Ramos (cell line): ENCODE results near the gene RRP7A.
"Not testable (repeated sequence)": the region's sequence is repeated elsewhere in the genome, so short reads cannot be mapped to it uniquely, and the experiment has no call there.

Experiments used
- in situ Hi-C: fragments of 300-500 bp; cut with MboI; formaldehyde crosslinking; loops from one replicate; pipeline ENCODE4 v1.14.3; 2022; ENCODE audit warnings: low sequenced_read_pairs; ENCODE audit not compliant: unreplicated experiment

RRP7A gene, protein sequence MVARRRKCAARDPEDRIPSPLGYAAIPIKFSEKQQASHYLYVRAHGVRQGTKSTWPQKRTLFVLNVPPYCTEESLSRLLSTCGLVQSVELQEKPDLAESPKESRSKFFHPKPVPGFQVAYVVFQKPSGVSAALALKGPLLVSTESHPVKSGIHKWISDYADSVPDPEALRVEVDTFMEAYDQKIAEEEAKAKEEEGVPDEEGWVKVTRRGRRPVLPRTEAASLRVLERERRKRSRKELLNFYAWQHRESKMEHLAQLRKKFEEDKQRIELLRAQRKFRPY

DNA sequence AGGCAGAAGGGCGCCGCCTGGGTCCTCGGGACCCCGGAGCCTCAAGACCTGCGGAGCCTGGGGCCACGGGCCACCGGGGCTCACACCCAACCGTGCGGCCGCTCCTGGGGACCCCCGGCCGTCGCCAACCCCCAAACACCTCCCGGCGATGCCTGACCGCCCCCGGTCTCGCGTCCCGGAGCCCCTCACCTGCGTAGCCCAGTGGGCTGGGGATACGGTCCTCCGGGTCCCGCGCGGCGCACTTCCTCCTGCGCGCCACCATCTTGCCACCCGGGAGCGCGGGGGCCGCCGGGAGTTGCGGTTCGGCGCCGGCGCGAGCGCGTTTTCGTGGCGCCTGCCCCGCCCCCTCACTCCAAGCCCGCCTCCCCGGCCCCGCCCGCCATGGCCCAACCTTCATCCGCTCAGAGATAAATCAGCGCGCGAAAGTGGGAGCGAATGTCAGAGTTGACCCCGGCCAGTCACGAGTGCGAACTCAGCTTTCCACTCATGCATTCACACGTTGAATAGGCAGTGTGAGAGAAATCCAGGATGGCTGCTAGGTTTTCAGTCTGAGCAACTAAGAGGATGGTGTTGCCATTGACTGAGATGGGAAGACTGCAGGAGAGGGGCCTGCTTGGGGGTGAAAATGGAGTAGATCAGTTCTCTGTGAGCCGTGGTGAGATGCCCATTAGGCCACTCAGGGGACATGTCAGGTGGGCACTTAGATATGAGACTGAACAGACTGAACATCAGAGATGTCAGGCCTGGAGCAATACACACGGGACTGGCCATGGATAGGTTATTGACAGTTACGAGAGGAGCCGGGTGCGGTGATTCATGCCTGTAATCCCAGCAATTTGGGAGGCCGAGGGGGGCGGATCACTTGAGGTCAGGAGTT is at the start of gene RRP7A:
Gene RRP7A (minus strand): TSS at position 272 of the 877 bp plus-strand sequence. CDS start 10 bp downstream, at position 262.
- in situ Hi-C loops: loop anchor here (5.0 kb wide), 1 partner anchor 43 kb away; no protein-coding TSS in a partner anchor

DNA sequence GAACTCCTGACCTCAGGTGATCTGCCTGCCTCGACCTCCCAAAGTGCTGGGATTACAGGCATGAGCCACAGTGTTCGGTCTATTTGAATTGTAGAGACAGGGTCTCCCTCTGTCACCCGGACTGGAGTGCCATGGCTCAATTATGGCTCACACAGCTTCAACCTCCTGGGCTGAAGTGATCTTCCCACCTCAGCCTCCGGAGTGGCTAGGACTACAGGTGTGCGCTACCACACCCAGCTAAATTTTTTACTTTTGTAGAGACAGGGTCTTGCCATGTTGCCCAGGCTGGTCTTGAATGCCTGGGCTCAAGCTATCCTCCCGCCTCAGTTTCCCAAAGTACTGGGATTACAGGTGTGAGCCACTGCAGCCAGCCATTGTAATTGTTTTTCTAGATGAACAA is 48.4 kb upstream of the RRP7A start:
- in situ Hi-C loops: not testable (repeated sequence)

DNA sequence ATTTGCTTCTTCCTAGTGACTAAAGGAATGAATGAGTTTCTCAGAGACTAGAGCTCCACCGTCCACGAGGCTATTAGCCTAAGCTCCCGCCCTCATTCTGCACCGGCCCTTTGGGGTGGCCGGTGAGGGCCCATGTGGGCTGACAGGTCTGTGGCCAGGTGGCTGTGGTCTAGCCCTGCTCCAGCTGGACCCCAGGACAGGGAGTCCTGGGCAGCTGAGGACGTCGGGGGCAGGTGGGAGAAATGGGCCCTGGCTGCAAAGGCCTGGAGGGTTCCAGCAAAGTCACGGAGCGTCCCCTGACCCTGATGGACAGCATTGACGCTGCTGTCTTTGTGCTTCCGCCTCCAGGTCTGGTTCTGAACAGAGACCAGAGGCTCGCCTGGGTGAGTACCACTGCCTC is 46.4 kb upstream of the RRP7A start:
- in situ Hi-C loops: no loop called here

DNA sequence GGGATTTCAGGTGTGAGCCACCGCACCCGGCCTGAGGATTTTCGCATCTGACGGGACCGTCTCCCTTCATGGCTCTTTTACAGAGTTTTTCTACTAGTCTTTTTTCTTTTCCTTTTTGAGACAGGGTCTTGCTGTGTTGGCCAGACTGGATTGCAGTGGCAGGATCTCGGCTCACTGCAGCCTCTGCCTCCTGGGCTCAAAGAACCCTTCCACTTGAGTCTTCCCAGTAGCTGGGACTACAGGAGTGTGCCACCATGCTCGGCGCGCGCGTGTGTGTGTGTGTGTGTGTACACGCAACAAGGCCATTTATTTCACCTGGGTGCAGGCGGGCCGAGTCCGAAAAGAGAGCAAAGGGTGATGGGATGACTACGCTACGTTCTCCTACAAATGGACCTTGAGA is 45.1 kb upstream of the RRP7A start:
- in situ Hi-C loops: loop anchor here (5.0 kb wide), 1 partner anchor 42 kb away; no protein-coding TSS in a partner anchor

DNA sequence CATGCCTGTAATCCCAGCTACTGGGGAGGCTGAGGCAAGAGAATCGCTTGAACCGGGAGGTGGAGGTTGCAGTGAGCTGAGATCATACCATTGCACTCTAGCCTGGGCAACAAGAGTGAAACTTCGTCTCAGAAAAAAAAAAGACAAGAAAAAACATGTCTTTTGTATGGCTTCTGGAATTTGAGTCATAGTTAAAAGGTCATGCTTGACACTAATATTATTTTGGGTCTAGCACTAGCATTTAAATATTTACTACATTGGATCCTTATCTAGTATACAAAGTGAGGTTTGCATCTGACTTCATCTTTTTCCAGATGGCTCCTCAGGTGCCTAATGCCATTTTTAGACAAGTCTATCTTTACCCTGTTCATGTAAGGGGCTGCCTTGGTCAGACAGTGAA is 44.3 kb upstream of the RRP7A start:
- in situ Hi-C loops: loop anchor here (5.0 kb wide), 1 partner anchor 42 kb away; no protein-coding TSS in a partner anchor

DNA sequence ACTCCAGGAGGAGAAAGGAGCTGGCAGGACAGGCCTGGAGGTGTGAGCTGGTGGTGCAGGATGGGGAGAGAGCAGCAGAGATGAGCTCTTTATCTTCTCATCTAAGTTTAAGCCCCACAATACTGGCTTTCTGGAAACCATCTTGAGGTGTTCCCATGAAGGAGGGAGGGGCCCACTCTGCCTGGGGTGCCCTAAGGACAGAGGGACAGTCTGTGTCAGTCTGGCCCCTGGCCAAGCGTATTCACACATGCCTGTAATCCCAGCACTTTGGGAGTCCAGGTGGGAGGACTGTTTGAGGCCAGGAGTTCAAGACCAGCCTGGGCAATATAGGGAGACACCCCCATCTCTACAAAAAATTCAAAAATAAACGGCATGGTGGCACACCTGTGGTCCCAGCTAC is 43.1 kb upstream of the RRP7A start:
- in situ Hi-C loops: loop anchor here (5.0 kb wide), 1 partner anchor 40 kb away; no protein-coding TSS in a partner anchor

DNA sequence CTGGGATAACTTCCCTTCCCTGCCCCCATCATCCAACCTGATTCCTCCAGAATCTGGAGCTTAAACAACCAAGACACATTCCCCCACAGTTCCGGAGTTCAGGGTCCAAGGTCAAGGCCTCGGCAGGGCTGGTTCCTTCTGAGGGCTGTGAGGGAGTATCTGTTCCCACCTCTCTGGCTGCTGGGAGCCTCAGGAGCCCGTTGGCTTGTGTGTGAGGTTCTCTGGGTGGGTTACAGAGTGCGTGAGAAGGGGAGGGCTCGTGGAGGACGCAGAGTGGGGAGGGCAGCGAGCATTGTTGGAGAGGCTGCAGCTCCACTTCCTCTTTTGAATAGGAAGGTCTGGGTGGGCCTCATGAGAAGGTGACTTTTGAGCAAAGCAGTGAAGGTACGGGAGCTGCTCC is 42.7 kb upstream of the RRP7A start:
- in situ Hi-C loops: loop anchor here (5.0 kb wide), 1 partner anchor 40 kb away; no protein-coding TSS in a partner anchor

DNA sequence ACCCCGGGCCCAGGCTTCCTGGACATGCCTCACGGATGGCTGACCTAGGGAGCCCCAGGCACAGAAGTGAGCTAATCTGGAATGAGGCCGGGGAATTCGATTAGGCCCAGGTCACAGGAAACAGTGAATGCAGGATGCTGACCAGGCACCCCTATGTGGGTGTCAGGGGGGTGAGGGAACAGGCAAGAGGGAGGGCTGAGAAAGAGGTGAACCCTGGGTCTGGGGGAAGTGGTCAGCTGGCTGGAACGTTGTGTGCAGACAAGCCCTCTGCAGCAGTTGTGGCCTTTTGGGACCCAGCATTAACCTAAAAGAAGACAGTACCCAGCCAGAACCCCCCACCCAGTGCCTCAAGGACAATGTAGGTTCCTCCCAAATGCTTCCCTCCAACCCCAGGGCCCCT is 42.3 kb upstream of the RRP7A start:
- in situ Hi-C loops: loop anchor here (5.0 kb wide), 1 partner anchor 40 kb away; no protein-coding TSS in a partner anchor

DNA sequence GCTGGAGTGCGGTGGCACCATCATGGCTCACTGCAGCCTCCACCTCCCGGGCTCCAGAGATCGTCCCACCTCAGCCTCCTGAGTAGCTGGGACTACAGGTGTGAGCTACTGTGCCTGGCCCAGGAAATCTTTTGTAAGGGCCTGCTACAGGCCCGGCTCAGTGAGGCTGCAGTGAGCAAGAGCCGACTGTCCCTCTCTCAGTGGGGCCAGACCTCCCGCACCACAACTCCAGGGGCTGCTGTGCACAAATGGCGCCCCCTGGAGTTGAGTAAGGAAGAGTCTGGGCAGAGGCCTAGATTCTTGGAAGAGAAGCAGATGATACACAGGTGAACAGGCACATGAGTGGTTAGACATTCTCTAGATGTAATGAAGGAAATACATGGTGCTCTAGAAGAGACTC is 41.2 kb upstream of the RRP7A start:
- in situ Hi-C loops: loop anchor here (5.0 kb wide), 1 partner anchor 38 kb away; no protein-coding TSS in a partner anchor

DNA sequence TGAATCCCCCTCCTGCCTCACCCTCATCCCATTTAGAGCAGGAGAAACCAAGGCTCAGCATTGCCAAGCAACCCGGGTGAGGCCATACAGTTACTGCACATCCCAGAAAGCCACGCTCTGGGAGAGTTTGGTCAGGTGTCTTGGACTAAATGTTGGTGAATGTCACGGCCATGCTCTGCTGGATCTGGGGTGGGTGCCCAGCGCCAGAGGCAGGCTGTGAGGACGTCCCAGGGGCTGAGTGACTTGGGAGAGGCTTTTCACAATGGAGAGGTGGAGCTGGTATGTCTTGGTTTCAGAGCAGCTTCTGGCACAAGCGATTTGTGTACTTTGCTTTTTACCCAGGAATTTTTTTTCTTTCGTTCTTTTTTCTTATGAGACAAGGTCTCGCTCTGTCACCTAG is 40.8 kb upstream of the RRP7A start:
- in situ Hi-C loops: loop anchor here (5.0 kb wide), 1 partner anchor 38 kb away; no protein-coding TSS in a partner anchor

DNA sequence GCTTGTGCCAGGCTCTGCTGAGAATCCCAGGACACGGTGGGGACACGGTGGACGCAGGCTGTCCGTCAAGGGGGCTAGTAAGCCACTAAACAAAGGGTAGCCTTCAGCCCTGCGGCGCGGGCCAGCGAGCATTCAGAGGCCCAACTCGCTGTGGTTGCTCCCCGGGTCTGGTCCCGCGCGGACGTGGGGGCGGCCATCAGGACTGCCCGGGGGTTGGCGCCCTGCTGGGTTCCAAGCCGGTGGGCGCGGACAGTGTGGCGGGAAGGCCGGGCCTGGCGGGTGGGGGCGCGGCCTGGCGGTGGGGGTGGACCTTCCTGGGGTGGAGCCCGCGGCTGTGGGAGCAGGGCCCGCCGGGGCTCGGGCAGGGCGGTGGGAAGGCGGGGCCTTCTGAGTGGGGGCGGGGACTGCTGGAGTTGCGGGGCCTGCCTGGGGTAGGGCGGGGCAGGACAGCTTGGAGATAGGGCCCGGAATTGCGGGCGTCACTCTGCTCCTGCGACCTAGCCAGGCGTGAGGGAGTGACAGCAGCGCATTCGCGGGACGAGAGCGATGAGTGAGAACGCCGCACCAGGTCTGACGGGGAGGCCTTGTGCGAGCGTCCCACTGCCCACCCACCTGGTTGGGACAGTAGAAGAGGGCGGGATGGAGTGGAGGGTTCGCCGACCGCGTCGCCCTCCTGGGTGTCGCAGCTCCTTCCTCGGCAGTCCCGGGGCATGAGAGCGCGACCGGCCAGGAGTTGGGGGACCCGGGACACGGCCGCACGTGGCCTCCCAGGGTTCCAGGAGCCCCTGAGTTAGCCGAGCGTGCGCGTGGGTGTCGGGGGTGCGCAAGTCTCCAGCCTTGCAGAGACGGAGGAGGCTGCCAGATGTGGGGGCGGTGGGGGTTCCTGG is 34.1 kb upstream of the RRP7A start, which contains the start of gene SERHL2:
Gene SERHL2 (plus strand): TSS at position 482 of the 887 bp plus-strand sequence. CDS start 65 bp downstream, at position 547.
- in situ Hi-C loops: no loop called here

DNA sequence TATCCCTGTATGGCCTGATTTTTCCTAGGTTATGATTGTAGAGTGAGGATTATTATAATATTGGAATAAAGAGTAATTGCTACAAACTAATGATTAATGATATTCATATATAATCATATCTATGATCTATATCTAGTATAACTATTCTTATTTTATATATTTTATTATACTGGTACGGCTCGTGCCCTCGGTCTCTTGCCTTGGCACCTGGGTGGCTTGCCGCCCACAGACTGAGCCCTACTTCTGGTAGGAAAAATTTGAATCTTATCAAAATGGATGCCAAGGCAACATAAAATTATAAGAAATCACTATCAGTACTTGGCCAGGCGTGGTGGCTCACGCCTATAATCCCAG is 32.7 kb upstream of the RRP7A start:
- in situ Hi-C loops: not testable (repeated sequence)

DNA sequence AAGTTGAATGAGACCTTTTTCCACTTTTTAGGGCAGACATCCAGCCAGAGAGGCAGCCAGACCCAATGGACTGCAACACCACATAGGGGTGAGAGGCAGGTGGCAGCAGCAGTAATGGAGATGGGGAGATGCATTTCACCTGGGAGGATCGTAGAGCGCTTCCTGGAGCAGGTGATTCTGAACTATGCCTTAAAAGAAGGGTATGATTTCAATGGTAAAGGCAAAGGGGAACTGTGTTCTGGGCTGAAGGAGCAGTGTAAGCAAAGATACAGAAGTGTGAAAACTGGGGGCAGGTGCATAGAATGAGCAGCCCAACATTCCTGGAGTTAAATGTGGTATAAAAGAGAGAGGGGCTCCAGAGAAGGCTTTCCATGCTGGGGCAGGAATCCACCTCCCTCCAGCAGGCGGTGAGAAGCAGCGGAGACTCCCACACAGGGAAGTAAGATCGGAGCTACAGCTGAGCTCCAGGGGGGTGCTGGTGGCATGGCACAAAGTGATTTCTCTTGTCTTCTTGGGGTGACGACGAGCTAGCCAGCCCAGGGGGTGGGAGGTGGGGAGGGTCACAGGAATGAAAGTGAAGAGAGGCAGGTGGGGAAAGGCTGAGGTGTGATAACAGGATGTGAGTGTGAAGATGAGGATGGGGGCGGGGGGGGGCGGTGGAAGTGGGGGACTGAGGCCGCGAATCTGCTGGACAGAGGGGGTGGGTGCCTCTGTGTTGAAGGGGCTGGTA is 29.9 kb upstream of the RRP7A start:
- in situ Hi-C loops: no loop called here

DNA sequence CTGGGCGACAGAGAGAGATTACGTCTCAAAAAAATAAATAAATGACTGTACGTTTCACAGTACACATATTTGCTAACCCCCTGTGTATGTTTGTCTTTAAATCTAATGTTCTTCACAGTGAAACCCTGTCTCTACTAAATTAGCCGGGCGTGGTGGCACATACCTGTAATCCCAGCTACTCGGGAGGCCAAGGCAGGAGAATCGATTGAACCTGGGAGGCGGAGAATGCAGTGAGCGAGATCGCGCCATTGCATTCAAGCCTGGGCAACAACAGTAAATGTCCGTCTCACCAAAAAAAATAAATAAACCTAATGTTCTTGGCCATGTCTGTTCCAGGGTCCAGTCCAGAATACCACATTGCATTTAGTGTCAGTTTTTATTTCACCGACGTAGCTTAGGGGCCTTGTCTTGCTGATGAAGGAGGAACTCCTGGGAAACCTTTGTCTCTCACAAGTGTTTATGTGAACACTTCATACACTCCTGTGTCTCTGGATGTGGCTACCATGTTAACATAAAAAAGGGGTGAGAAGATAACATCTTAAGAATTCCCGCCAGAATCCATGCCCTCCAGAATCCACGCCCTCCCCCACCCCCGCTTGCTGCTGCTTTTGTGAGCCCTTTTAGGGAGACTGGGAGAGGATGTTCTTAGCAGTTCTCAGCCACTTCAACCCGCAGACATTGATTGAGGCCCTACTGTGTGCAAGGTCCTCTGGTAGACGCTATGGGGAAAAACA is 29.2 kb upstream of the RRP7A start:
- in situ Hi-C loops: no loop called here

DNA sequence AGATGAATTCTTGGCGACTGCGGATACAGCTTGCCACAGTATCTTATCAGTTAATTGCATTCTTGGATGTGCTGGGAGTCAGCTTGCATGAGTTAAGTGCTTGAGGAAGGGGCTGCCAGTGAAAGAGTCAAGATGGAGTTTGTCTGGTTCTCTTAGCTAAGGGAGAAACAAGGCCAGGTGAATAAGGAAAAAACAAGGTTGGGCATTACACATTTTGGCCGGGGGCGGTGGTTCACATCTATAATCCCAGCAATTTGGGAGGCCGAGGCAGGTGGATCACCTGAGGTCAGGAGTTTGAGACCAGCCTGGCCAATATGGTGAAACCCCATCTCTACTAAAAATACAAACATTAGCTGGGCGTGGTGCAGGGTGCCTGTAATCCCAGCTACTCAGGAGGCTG is 28.5 kb upstream of the RRP7A start:
- in situ Hi-C loops: not testable (repeated sequence)

DNA sequence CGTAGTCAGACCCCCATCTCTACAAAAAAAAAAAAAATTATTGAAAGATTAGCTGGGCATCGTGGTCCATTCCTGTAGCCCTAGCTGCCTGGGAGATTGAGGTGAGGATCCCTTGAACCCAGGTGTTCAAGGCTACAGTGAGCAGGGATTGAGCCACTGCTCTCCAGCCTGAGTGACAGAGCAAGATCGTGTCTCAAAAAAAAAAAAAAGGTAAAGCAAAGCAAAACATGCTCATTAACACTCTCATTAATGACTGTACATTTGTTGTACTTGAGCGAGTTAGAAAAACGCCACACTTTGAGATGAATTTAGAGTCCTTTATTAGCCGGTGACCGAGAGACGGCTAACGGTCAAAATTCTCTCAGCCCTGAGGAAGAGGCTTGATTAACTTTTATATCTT is 28.0 kb upstream of the RRP7A start:
- in situ Hi-C loops: no loop called here

DNA sequence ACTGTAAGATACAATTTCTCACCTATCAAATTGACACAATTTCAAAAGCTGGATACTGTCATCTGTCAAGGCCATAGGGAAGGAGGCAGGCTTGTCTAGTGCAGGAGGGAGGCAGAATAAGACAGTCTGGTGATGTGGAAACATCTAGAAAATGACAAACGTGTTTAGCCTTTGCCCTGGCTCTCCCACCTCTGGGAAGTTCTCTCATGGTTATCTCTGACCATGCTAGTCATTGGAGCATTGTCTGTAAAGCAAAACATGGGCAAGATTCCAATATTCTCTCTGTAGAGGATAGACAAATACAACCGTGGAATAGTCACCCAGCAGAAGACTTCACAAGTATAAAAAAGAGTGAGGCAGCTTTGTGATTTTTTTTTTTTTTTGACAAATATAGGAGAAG is 25.1 kb upstream of the RRP7A start:
- in situ Hi-C loops: loop anchor here (5.0 kb wide), 1 partner anchor 568 kb away; the partner anchor contains the start of gene BIK

DNA sequence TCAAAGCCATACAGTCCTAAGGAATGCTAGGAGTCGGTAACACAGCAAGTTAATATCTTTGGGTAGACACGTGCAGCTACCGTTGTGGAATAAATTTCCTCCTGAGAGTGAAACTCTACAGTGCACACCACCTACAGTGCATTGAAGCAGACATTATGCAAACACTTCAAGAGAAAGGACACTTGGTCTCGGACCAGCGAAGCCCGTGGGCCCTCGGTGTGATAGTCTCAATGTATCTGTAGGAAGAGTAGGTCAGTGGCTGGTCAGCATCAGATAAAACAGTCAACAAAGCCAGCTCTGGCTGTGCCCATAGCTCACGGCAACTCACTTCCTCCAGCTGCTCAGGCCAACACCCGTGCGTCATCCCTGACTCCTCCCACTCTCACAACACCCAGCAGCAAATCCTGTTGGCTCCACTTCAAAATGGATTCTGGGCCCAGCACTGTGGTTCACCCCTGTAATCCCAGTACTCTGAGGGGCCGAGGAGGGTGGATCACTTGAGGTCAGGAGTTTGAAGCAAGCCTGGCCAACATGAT is 19.7 kb upstream of the RRP7A start:
- in situ Hi-C loops: not testable (repeated sequence)
